ENCODE results near the gene PATZ1. TPM values are rescaled to one million over a fixed set of nuclear protein-coding genes. Genes with fewer than 3 reads are reported as not detected.

The PATZ1 gene
- polyA plus RNA-seq, 1 of the 3 experiments (the other 2 are of a cell fraction) = 21.8 TPM

GRCh38 chr22:31337178-31337577 is 9.0 kb downstream of the PATZ1 start:
- H3K4me2 ChIP-seq = no peak overlapping the region
- H3K4me1 ChIP-seq (ENCODE audit: control insufficient read depth in 1 of 2, insufficient read depth in 2 of 2, low read depth in 1 of 2, low read length in 1 of 2) = peaks cover 0 to 29% of the 10 kb centered on the region in 2 experiments; a peak in 1 of 4 replicates
- H3K79me2 ChIP-seq (ENCODE audit: insufficient read depth) = peaks cover 50% of the 10 kb centered on the region
- no peak overlapping the region for H2AFZ ChIP-seq (ENCODE audit: low read depth)
- TF ChIP-seq RAD21 (IDR thresholded peaks at IDR 0.05; ENCODE audit: low read length) (no peak), SMC3 (IDR thresholded peaks at IDR 0.05; ENCODE audit: low read depth, low read length) (no peak), JUND (IDR thresholded peaks at IDR 0.05) (no peak), YY1 (IDR thresholded peaks at IDR 0.05; ENCODE audit: low read depth) (no peak), RXRA (IDR thresholded peaks at IDR 0.05; ENCODE audit: borderline replicate concordance, low read depth) (no peak), REST (IDR thresholded peaks at IDR 0.05; ENCODE audit: low read depth, low read length) (no peak), TCF12 (IDR thresholded peaks at IDR 0.05) (no peak), TAF1 (IDR thresholded peaks at IDR 0.05; ENCODE audit: borderline replicate concordance, low read depth, low read length) (no peak), SIN3A (IDR thresholded peaks at IDR 0.05; ENCODE audit: borderline replicate concordance, low read depth, low read length) (no peak), ZBTB33 (IDR thresholded peaks at IDR 0.05; ENCODE audit: borderline replicate concordance, low read depth) (no peak), CTCF (IDR thresholded peaks at IDR 0.05) (no peak)
- H3K27ac ChIP-seq (ENCODE audit: low read depth in 2 of 2, low read length in 1 of 2) = no peak overlapping the region
- no peaks in the 10 kb centered on the region for H3K9me2 ChIP-seq
- peaks cover 10% of the 10 kb centered on the region for H3F3A ChIP-seq (replicated peaks; ENCODE audit: insufficient read depth)
- DNase-seq = no peak
- H3K4me3 ChIP-seq (ENCODE audit: low read depth in 2 of 2, low read length in 1 of 2) = no peak overlapping the region
- POLR2A ChIA-PET = interaction anchor here (0.6 to 1.2 kb wide), 5 partner anchors 10 to 62 kb away, joined by 3 read pairs; partner anchors contain the start of gene PIK3IP1
- H3K36me3 ChIP-seq (replicated peaks in 1 of 2; ENCODE audit: control insufficient read depth in 1 of 2, insufficient read depth in 2 of 2, low read length in 1 of 2) = peaks cover 53 to 83% of the 10 kb centered on the region in 2 experiments
- 100% methylated on average over 1 of the region's 5 CpGs for WGBS (ENCODE audit: low lambda C conversion rate)
- CTCF ChIA-PET = interaction anchor here (1.1 to 4.7 kb wide), 3 partner anchors 23 to 65 kb away, joined by 3 to 25 read pairs (median 3); no protein-coding TSS in a partner anchor
- no peaks in the 10 kb centered on the region for H3K9me3 ChIP-seq
- H3K9ac ChIP-seq = no peak overlapping the region
- H4K20me1 ChIP-seq (ENCODE audit: insufficient read depth) = peaks cover 47% of the 10 kb centered on the region
- H3K27me3 ChIP-seq (ENCODE audit: insufficient read depth) = no peaks in the 10 kb centered on the region

All from SK-N-SH (cell line).